Fibroblast of upper back skin (primary cell): ENCODE measurements around the gene RUNX1.

Experiments
- DNase-seq: peaks from one replicate; pipeline ENCODE4 v3.0.0-alpha.2; 2013

The RUNX1 gene

GRCh38 chr21:34944015-34944755 lies 104.9 kb downstream of the RUNX1 start:
- DNase-seq: no peak

GRCh38 chr21:34942911-34943310 lies 106.2 kb downstream of the RUNX1 start:
- peak; percentile 59 for DNase-seq

- DNase-seq: no peak
Observed at GRCh38 chr21:34941162-34941561, 107.9 kb downstream of the RUNX1 start.

- DNase-seq: peak; percentile 68
Observed at GRCh38 chr21:34939673-34940331, 109.3 kb downstream of the RUNX1 start.

- DNase-seq: peak; percentile 82
Observed at GRCh38 chr21:34938089-34938764, 110.9 kb downstream of the RUNX1 start.

- peak; percentile 47 for DNase-seq
Observed at GRCh38 chr21:34936883-34937563, 112.1 kb downstream of the RUNX1 start.

- peak; percentile 53 for DNase-seq
Observed at GRCh38 chr21:34936371-34936789, 112.7 kb downstream of the RUNX1 start.

- DNase-seq: peak; percentile 52
Observed at GRCh38 chr21:34935898-34936297, 113.2 kb downstream of the RUNX1 start.

GRCh38 chr21:34935452-34935851 lies 113.7 kb downstream of the RUNX1 start:
- peak; percentile 37 for DNase-seq

GRCh38 chr21:34934350-34934749 lies 114.8 kb downstream of the RUNX1 start:
- no peak for DNase-seq

- DNase-seq: no peak
Observed at GRCh38 chr21:34933609-34934335, 115.3 kb downstream of the RUNX1 start.

- no peak for DNase-seq
Observed at GRCh38 chr21:34932233-34932632, 116.9 kb downstream of the RUNX1 start.

GRCh38 chr21:34930971-34931370 lies 118.1 kb downstream of the RUNX1 start:
- peak; percentile 68 for DNase-seq

- no peak for DNase-seq
Observed at GRCh38 chr21:34928637-34929036, 120.5 kb downstream of the RUNX1 start.

- no peak for DNase-seq
Observed at GRCh38 chr21:34927992-34928391, 121.1 kb downstream of the RUNX1 start.

- peak; percentile 43 for DNase-seq
Observed at GRCh38 chr21:34926803-34927467, 122.2 kb downstream of the RUNX1 start.

- no peak for DNase-seq
Observed at GRCh38 chr21:34925597-34925996, 123.5 kb downstream of the RUNX1 start.

GRCh38 chr21:34924771-34925419 lies 124.2 kb downstream of the RUNX1 start:
- DNase-seq: no peak

- DNase-seq: no peak
Observed at GRCh38 chr21:34924194-34924593, 124.9 kb downstream of the RUNX1 start.

GRCh38 chr21:34923626-34924025 lies 125.5 kb downstream of the RUNX1 start:
- no peak for DNase-seq

GRCh38 chr21:34923202-34923601 lies 125.9 kb downstream of the RUNX1 start:
- no peak for DNase-seq
